ENCODE results near the gene PEX5L.

GRCh38 chr3:179958759-179959158 is 78.0 kb downstream of the PEX5L start:
- no peak for TF ChIP-seq SIN3A (IDR thresholded peaks at IDR 0.05; ENCODE audit: borderline replicate concordance, insufficient read depth, low read length)
- no peak for TF ChIP-seq REST (IDR thresholded peaks at IDR 0.05; ENCODE audit: insufficient read depth in 1 of 2, low read depth in 2 of 2, low read length in 2 of 2)
- no peak for TF ChIP-seq POLR2AphosphoS5 (IDR thresholded peaks at IDR 0.05; ENCODE audit: low read depth, low read length)
- no peak for TF ChIP-seq TAF1 (IDR thresholded peaks at IDR 0.05; ENCODE audit: borderline replicate concordance, insufficient read depth, low read length)

Data from PFSK-1 (cell line).